Right lobe of liver (tissue), 4 donors: ENCODE measurements around the gene SH3TC1.

Experiments
- CTCF ChIP-seq, 4 donors: fragments of 200-600 bp in 3 of 4; fragments of 450-650 bp in 1 of 4; IDR thresholded peaks; one replicate each; pipeline versions ENCODE4 v1.5.1 to v1.8.0; 2016 to 2022; ENCODE audit warnings: antibody characterized with exemption in 4 of 4, mild to moderate bottlenecking in 2 of 4
- POLR2A ChIP-seq: fragments of 450-650 bp; IDR thresholded peaks from one replicate; pipeline ENCODE4 v1.6.1; 2017; ENCODE audit warnings: antibody characterized with exemption, mild to moderate bottlenecking
- donor health status: DM: no; HTN: no; CAD: no.
- donor health status: DM: no; HTN: no; CAD: no.
- donor health status: DM: no; HTN: yes; CAD: no.

- no peak for TF ChIP-seq CTCF (IDR thresholded peaks at IDR 0.05)
- TF ChIP-seq POLR2A: no peak
Measured at GRCh38 chr4:8289151-8289750, 90.2 kb downstream of the SH3TC1 start.
